GM12878 (cell line): ENCODE results near the gene HYDIN. TPM values are rescaled to one million over a fixed set of nuclear protein-coding genes. Genes with fewer than 3 reads are reported as not detected.

Experiments
- ATAC-seq: fragments of 200-7000 bp; cut with Tn5 transposase; 3 replicates; pipeline ENCODE4 v1.9.1; 2020; ENCODE audit warnings: mild to moderate bottlenecking, moderate library complexity
- BruUV-seq: library from RNA; stranded (reverse); fragments of 400-500 nt; replicated peaks from 2 replicates; lab custom pipeline; 2021; lab: Mats Ljungman, UMichigan
- CTCF ChIA-PET: fragments of 300-600 bp; sonication (Branson Sonifier 250); formaldehyde crosslinking; extraction: SDS; loops from one replicate; lab custom pipeline; 2021; ENCODE audit warnings: inconsistent platforms; lab: Yijun Ruan, JAX
- POLR2A ChIA-PET: fragments of 350-600 bp; formaldehyde crosslinking; extraction: SDS; loops from one replicate; lab custom pipeline; 2021; ENCODE audit warnings: inconsistent platforms; lab: Charles Lee
- RAD21 ChIA-PET: fragments of 300-600 bp; sonication (Branson Sonifier 250); formaldehyde crosslinking; loops from one replicate; lab custom pipeline; 2023; ENCODE audit warnings: antibody characterized with exemption; ENCODE audit not compliant: unreplicated experiment; lab: Charles Lee
- SMC1A ChIA-PET: fragments of 300-600 bp; sonication (Branson Sonifier 250); formaldehyde crosslinking; loops from one replicate; lab custom pipeline; 2023; ENCODE audit not compliant: unreplicated experiment, uncharacterized antibody; lab: Charles Lee
- DNase-seq: peaks from one replicate; pipeline ENCODE4 v3.0.0-alpha.2; 2011; ENCODE audit warnings: low read depth, low spot score
- FAIRE-seq: peaks from 3 replicates; lab custom pipeline; 2011; peaks lifted over from hg19 to GRCh38; lab: Jason Lieb, UNC
- H2AFZ ChIP-seq: 2 replicates; pipeline ENCODE4 v1.6.0; 2011; ENCODE audit warnings: low read depth, low read length, control low read depth; ENCODE audit not compliant: control insufficient read depth
- H3K27ac ChIP-seq: 2 replicates; pipeline ENCODE4 v1.5.1; 2011; ENCODE audit warnings: control low read depth; ENCODE audit not compliant: control insufficient read depth, insufficient read depth
- H3K27me3 ChIP-seq, 2 experiments: replicated peaks in 1 of 2; 2 replicates each; pipeline versions ENCODE4 v1.6.0 to v1.6.1; 2011; ENCODE audit warnings: low read length in 1 of 2; ENCODE audit not compliant: control insufficient read depth in 2 of 2, insufficient read depth in 2 of 2
- H3K36me3 ChIP-seq, 2 experiments: 2 replicates each; pipeline ENCODE4 v1.5.1; 2011; ENCODE audit warnings: low read length in 1 of 2; ENCODE audit not compliant: control insufficient read depth in 2 of 2, insufficient read depth in 2 of 2
- H3K4me1 ChIP-seq: 2 replicates; pipeline ENCODE4 v1.6.1; 2011; ENCODE audit warnings: mild to moderate bottlenecking, low read length, moderate library complexity, mixed read lengths; ENCODE audit not compliant: control insufficient read depth, insufficient read depth
- H3K4me2 ChIP-seq: 2 replicates; pipeline ENCODE4 v1.6.0; 2011; ENCODE audit warnings: control low read depth; ENCODE audit not compliant: control insufficient read depth, insufficient read depth
- H3K4me3 ChIP-seq: fragments of 200-600 bp; sonication (generic); 2 replicates; pipeline ENCODE4 v1.5.1; 2016
- H3K79me2 ChIP-seq: 2 replicates; pipeline ENCODE4 v1.6.0; 2011; ENCODE audit warnings: low read length; ENCODE audit not compliant: control insufficient read depth, insufficient read depth
- H3K9ac ChIP-seq: 2 replicates; pipeline ENCODE4 v1.8.0; 2011; ENCODE audit warnings: low read length, control low read depth, mixed read lengths; ENCODE audit not compliant: control insufficient read depth, insufficient read depth
- H3K9me3 ChIP-seq: replicated peaks from 3 replicates; pipeline ENCODE4 v1.5.1; 2011; ENCODE audit warnings: mild to moderate bottlenecking, low read length; ENCODE audit not compliant: control insufficient read depth, insufficient read depth
- H4K20me1 ChIP-seq: 2 replicates; pipeline ENCODE4 v1.6.0; 2011; ENCODE audit not compliant: control insufficient read depth, insufficient read depth
- CBX5 ChIP-seq: sonication (generic); IDR thresholded peaks from 2 replicates; pipeline ENCODE4 v1.6.1; 2016; ENCODE audit warnings: low read depth, moderate library complexity, mild to moderate bottlenecking, inconsistent platforms
- CHD4 ChIP-seq: fragments of 200-600 bp; sonication (generic); IDR thresholded peaks from 2 replicates; pipeline ENCODE4 v1.6.1; 2016; ENCODE audit warnings: mild to moderate bottlenecking
- FOXM1 ChIP-seq: IDR thresholded peaks from 2 replicates; pipeline ENCODE4 v1.6.1; 2012; ENCODE audit warnings: low read depth, mild to moderate bottlenecking, inconsistent platforms, low read length, moderate library complexity
- JUNB ChIP-seq: IDR thresholded peaks from 2 replicates; pipeline ENCODE4 v1.6.1; 2016; ENCODE audit warnings: antibody characterized with exemption, mild to moderate bottlenecking
- NFXL1 ChIP-seq: fragments of 450-650 bp; IDR thresholded peaks from 2 replicates; pipeline ENCODE4 v1.6.1; 2017; ENCODE audit warnings: antibody characterized with exemption, mild to moderate bottlenecking, borderline replicate concordance
- NFYA ChIP-seq: IDR thresholded peaks from 2 replicates; pipeline ENCODE4 v1.6.1; 2011; ENCODE audit warnings: low read depth, mild to moderate bottlenecking, low read length, improper control_type of control experiment, borderline replicate concordance
- RUNX3 ChIP-seq: IDR thresholded peaks from 2 replicates; pipeline ENCODE4 v1.6.1; 2012; ENCODE audit warnings: low read length, inconsistent platforms
- SPI1 ChIP-seq: IDR thresholded peaks from 2 replicates; pipeline ENCODE4 v1.6.1; 2011; ENCODE audit warnings: low read depth, mild to moderate bottlenecking, low read length, moderate library complexity, borderline replicate concordance; ENCODE audit not compliant: insufficient read depth
- ZNF384 ChIP-seq: IDR thresholded peaks from 2 replicates; pipeline ENCODE4 v1.6.1; 2012; ENCODE audit warnings: low read depth, mild to moderate bottlenecking, low read length, improper control_type of control experiment, borderline replicate concordance
- ZZZ3 ChIP-seq: IDR thresholded peaks from 2 replicates; pipeline ENCODE4 v1.6.1; 2011; ENCODE audit warnings: low read depth; ENCODE audit not compliant: control insufficient read depth, insufficient read length
- WGBS: methylation state at CpG from one replicate; pipeline ENCODE4 v1.1.6; 2016; ENCODE audit warnings: low lambda C conversion rate; ENCODE audit not compliant: insufficient replicate concordance, insufficient coverage; ENCODE audit errors: missing lambda C conversion rate; 5-methylcytosine and 5-hydroxymethylcytosine counted together
- in situ Hi-C: fragments of 300-500 bp; cut with MboI; formaldehyde crosslinking; loops from 9 replicates; pipeline ENCODE4 v1.14.3; 2018; ENCODE audit warnings: mixed read lengths
- intact Hi-C: fragments of 100-400 bp; cut with micrococcal nuclease; formaldehyde crosslinking; loops from one replicate; pipeline ENCODE4 v1.14.2; 2022; ENCODE audit not compliant: unreplicated experiment
- polyA plus RNA-seq, 11 experiments: library from polyadenylated mRNA; depleted of rRNA in 4 of 11; unstranded in 6 of 11; stranded (reverse) in 5 of 11; fragments of >200 nt; fragmentation: Nextera tagmentation in 4 of 11; fragmentation: Illumina TruSeq in 1 of 11; extraction: Ambion mirVana in 4 of 11; extraction: Trizol in 1 of 11; gene quantifications; 1 replicate in 1 of 11; 2 replicates in 10 of 11; pipeline versions ENCODE4 v1.2.1 to v1.2.3, GENCODE V29; 2011 to 2016; ENCODE audit warnings: inconsistent platforms in 2 of 11, missing spikeins in 2 of 11, low read depth in 1 of 11
- total RNA-seq, 4 experiments: library from RNA; depleted of rRNA in 3 of 4; stranded (reverse); fragments of >200 nt in 3 of 4; fragmentation: Illumina TruSeq in 1 of 4; extraction: Trizol in 1 of 4; gene quantifications; 2 replicates each; pipeline versions ENCODE4 v1.2.1 to v1.2.3, GENCODE V29; 2013 to 2021
- TF ChIP-seq, protein P1 (sequence below), 3 experiments: IDR thresholded peaks in 2 of 3; conservative IDR thresholded peaks in 1 of 3; 2 replicates each; pipeline ENCODE4 v1.5.1; 2011; ENCODE audit warnings: low read depth in 3 of 3, low read length in 3 of 3, mild to moderate bottlenecking in 3 of 3, control low read depth in 2 of 3, moderate library complexity in 2 of 3, inconsistent platforms in 1 of 3, mixed read lengths in 1 of 3; ENCODE audit not compliant: control insufficient read depth in 2 of 3, insufficient read depth in 1 of 3; ENCODE audit errors: extremely low read depth in 1 of 3
- TF ChIP-seq, protein P2 (sequence below): fragments of 450-650 bp; IDR thresholded peaks from 2 replicates; pipeline ENCODE4 v1.6.1; 2017; ENCODE audit warnings: borderline replicate concordance

The HYDIN gene
- total and polyA plus RNA-seq, 10 of the 15 experiments (the other 5 are each of a cell fraction or from before 2014, with no cell fraction given): 0.01 to 0.30 (median 0.10) TPM; not detected in 7

- no peak overlapping the region for H3K27ac ChIP-seq
- no peaks in the 10 kb centered on the region for H3K79me2 ChIP-seq
- in situ Hi-C loops: no loop called here
- no peaks in the 10 kb centered on the region for H3K36me3 ChIP-seq
- H4K20me1 ChIP-seq: no peaks in the 10 kb centered on the region
- no TSS peak for BruUV-seq
- DNase-seq (no peak), FAIRE-seq (no peak), ATAC-seq (no peak)
- no peak overlapping the region for H3K4me2 ChIP-seq
- ChIA-PET RAD21 (no interaction called here), CTCF (no interaction called here), SMC1A (no interaction called here), POLR2A (interaction anchor here (0.5 kb wide), 1 partner anchor 88 kb away, joined by 3 read pairs; the partner anchor contains the start of gene CMTR2)
- H3K9ac ChIP-seq: no peak overlapping the region
- TF ChIP-seq JUNB (no peak), ZNF384 (no peak), CBX5 (no peak), CHD4 (no peak), SPI1 (no peak), NFYA (no peak), ZZZ3 (no peak), NFXL1 (no peak), RUNX3 (no peak), FOXM1 (no peak)
- TF ChIP-seq, protein P1, sequence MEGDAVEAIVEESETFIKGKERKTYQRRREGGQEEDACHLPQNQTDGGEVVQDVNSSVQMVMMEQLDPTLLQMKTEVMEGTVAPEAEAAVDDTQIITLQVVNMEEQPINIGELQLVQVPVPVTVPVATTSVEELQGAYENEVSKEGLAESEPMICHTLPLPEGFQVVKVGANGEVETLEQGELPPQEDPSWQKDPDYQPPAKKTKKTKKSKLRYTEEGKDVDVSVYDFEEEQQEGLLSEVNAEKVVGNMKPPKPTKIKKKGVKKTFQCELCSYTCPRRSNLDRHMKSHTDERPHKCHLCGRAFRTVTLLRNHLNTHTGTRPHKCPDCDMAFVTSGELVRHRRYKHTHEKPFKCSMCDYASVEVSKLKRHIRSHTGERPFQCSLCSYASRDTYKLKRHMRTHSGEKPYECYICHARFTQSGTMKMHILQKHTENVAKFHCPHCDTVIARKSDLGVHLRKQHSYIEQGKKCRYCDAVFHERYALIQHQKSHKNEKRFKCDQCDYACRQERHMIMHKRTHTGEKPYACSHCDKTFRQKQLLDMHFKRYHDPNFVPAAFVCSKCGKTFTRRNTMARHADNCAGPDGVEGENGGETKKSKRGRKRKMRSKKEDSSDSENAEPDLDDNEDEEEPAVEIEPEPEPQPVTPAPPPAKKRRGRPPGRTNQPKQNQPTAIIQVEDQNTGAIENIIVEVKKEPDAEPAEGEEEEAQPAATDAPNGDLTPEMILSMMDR (IDR thresholded peaks at IDR 0.05 in 2 of 3, conservative IDR thresholded peaks at IDR 0.05 in 1 of 3; ENCODE audit: control insufficient read depth in 2 of 3, extremely low read depth in 1 of 3, insufficient read depth in 1 of 3, low read depth in 3 of 3, low read length in 3 of 3): no peak
- TF ChIP-seq, protein P2, sequence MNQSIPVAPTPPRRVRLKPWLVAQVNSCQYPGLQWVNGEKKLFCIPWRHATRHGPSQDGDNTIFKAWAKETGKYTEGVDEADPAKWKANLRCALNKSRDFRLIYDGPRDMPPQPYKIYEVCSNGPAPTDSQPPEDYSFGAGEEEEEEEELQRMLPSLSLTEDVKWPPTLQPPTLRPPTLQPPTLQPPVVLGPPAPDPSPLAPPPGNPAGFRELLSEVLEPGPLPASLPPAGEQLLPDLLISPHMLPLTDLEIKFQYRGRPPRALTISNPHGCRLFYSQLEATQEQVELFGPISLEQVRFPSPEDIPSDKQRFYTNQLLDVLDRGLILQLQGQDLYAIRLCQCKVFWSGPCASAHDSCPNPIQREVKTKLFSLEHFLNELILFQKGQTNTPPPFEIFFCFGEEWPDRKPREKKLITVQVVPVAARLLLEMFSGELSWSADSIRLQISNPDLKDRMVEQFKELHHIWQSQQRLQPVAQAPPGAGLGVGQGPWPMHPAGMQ: no peak
- no peaks in the 10 kb centered on the region for H3K9me3 ChIP-seq
- no peak overlapping the region for H2AFZ ChIP-seq
- no peaks in the 10 kb centered on the region for H3K27me3 ChIP-seq
- H3K4me3 ChIP-seq: no peak overlapping the region
- intact Hi-C loops: no loop called here
- no peaks in the 10 kb centered on the region for H3K4me1 ChIP-seq
- WGBS: 4% methylated on average over 2 of the region's 2 CpGs
Observed at GRCh38 chr16:71201556-71201955, 29.0 kb downstream of the HYDIN start.
